H1 (cell line): ENCODE results near the gene PLVAP. TPM values are rescaled to one million over a fixed set of nuclear protein-coding genes. Genes with fewer than 3 reads are reported as not detected.
A peak's percentile ranks its signal among the peaks of the same experiment; 100 is the strongest.

Experiments
- CTCF ChIA-PET: fragments of 300-600 bp; sonication (Branson Sonifier 250); formaldehyde crosslinking; loops from one replicate; lab custom pipeline; 2021; ENCODE audit not compliant: partially characterized antibody; lab: Charles Lee
- POLR2A ChIA-PET: fragments of 300-600 bp; sonication (Branson Sonifier 250); formaldehyde crosslinking; loops from one replicate; lab custom pipeline; 2021; ENCODE audit warnings: inconsistent platforms; ENCODE audit not compliant: partially characterized antibody; lab: Charles Lee
- DNase-seq, 2 experiments: peaks; one replicate each; pipeline versions ENCODE4 v3.0.0 to v3.0.0-alpha.2; 2010 to 2022; ENCODE audit warnings: low spot score in 2 of 2, low read depth in 1 of 2, mixed read lengths in 1 of 2
- FAIRE-seq: peaks from 2 replicates; lab custom pipeline; 2011; peaks lifted over from hg19 to GRCh38; lab: Jason Lieb, UNC
- H2AFZ ChIP-seq: 2 replicates; pipeline ENCODE4 v1.8.1; 2012; ENCODE audit warnings: low read length, inconsistent platforms
- H2AK5ac ChIP-seq: 2 replicates; pipeline ENCODE4 v1.6.1; 2013; ENCODE audit warnings: low read depth, low read length
- H2BK120ac ChIP-seq: replicated peaks from 2 replicates; pipeline ENCODE3; 2013; ENCODE audit warnings: low read depth, low read length, inconsistent platforms
- H2BK12ac ChIP-seq: 2 replicates; pipeline ENCODE4 v1.6.1; 2013; ENCODE audit warnings: low read depth, low read length
- H2BK15ac ChIP-seq: 2 replicates; pipeline ENCODE4 v1.6.1; 2013; ENCODE audit warnings: low read length
- H2BK20ac ChIP-seq: 2 replicates; pipeline ENCODE4 v1.6.1; 2013; ENCODE audit warnings: low read length
- H2BK5ac ChIP-seq: 2 replicates; pipeline ENCODE4 v1.6.1; 2013; ENCODE audit warnings: low read depth, low read length
- H3K14ac ChIP-seq: 2 replicates; pipeline ENCODE4 v1.6.1; 2013; ENCODE audit warnings: inconsistent platforms; ENCODE audit not compliant: insufficient read length
- H3K18ac ChIP-seq: 2 replicates; pipeline ENCODE4 v1.6.1; 2013; ENCODE audit warnings: low read length; ENCODE audit errors: extremely low read depth
- H3K23ac ChIP-seq: 2 replicates; pipeline ENCODE4 v1.6.1; 2013; ENCODE audit warnings: inconsistent platforms; ENCODE audit not compliant: insufficient read length
- H3K23me2 ChIP-seq: 2 replicates; pipeline ENCODE4 v1.6.1; 2013; ENCODE audit warnings: low read depth, low read length
- H3K27ac ChIP-seq: 2 replicates; pipeline ENCODE4 v1.6.1; 2011; ENCODE audit warnings: low read depth, low read length, inconsistent platforms
- H3K27me3 ChIP-seq, 4 experiments: replicated peaks in 1 of 4; 1 replicate in 1 of 4; 2 replicates in 3 of 4; pipeline versions ENCODE4 v1.6.1 to v1.8.1; 2011 to 2013; ENCODE audit warnings: low read length in 3 of 4, mild to moderate bottlenecking in 3 of 4, inconsistent platforms in 2 of 4, mixed read lengths in 2 of 4, moderate library complexity in 1 of 4; ENCODE audit not compliant: control insufficient read depth in 3 of 4, insufficient read depth in 3 of 4; ENCODE audit errors: extremely low read depth in 1 of 4
- H3K36me3 ChIP-seq, 4 experiments: 2 replicates each; pipeline versions ENCODE4 v1.6.1 to v1.8.1; 2011 to 2013; ENCODE audit warnings: mild to moderate bottlenecking in 4 of 4, low read length in 3 of 4, moderate library complexity in 2 of 4, control low read depth in 1 of 4, inconsistent platforms in 1 of 4; ENCODE audit not compliant: insufficient read depth in 4 of 4, control insufficient read depth in 2 of 4
- H3K4ac ChIP-seq: replicated peaks from 2 replicates; pipeline ENCODE3; 2013; ENCODE audit warnings: low read length, low read depth, mixed read lengths, inconsistent platforms; ENCODE audit not compliant: insufficient read length
- H3K4me1 ChIP-seq, 4 experiments: replicated peaks in 1 of 4; 1 replicate in 1 of 4; 2 replicates in 3 of 4; pipeline versions ENCODE4 v1.6.1 to v1.8.1; 2011 to 2013; ENCODE audit warnings: low read length in 3 of 4, inconsistent platforms in 2 of 4, mixed read lengths in 1 of 4; ENCODE audit not compliant: insufficient read depth in 4 of 4, control insufficient read depth in 3 of 4
- H3K4me2 ChIP-seq, 2 experiments: 2 replicates each; pipeline versions ENCODE4 v1.6.1 to v1.8.1; 2011 to 2013; ENCODE audit warnings: low read depth in 2 of 2, low read length in 2 of 2, control low read depth in 1 of 2, inconsistent platforms in 1 of 2, mild to moderate bottlenecking in 1 of 2; ENCODE audit not compliant: insufficient read depth in 1 of 2
- H3K4me3 ChIP-seq, 4 experiments: fragments of 200-600, 300-600 bp in 1 of 4; sonication (generic), shearing (Covaris generic), sonication (Bioruptor Twin) in 1 of 4; 2 replicates each; pipeline versions ENCODE4 v1.5.1 to v1.8.1; 2011 to 2016; ENCODE audit warnings: low read length in 4 of 4, low read depth in 3 of 4, control low read depth in 2 of 4, inconsistent platforms in 2 of 4, mild to moderate bottlenecking in 2 of 4, mixed read lengths in 1 of 4, moderate library complexity in 1 of 4; ENCODE audit not compliant: insufficient read depth in 2 of 4; ENCODE audit errors: extremely low read depth in 1 of 4
- H3K56ac ChIP-seq: replicated peaks from 2 replicates; pipeline ENCODE3; 2013; ENCODE audit warnings: low read depth, mild to moderate bottlenecking, mixed read lengths, low read length, inconsistent platforms; ENCODE audit not compliant: insufficient read length
- H3K79me1 ChIP-seq: 2 replicates; pipeline ENCODE4 v1.6.1; 2013; ENCODE audit warnings: low read depth, low read length, control low read depth
- H3K79me2 ChIP-seq, 2 experiments: 2 replicates each; pipeline versions ENCODE4 v1.6.1 to v1.8.1; 2012 to 2013; ENCODE audit warnings: low read length in 2 of 2, mild to moderate bottlenecking in 2 of 2, inconsistent platforms in 1 of 2; ENCODE audit not compliant: insufficient read depth in 2 of 2, control insufficient read depth in 1 of 2
- H3K9ac ChIP-seq, 4 experiments: replicated peaks in 1 of 4; 1 replicate in 1 of 4; 2 replicates in 3 of 4; pipeline versions ENCODE4 v1.6.1 to v1.8.1; 2011 to 2013; ENCODE audit warnings: low read depth in 3 of 4, low read length in 3 of 4, control low read depth in 2 of 4, mild to moderate bottlenecking in 2 of 4, moderate library complexity in 2 of 4, inconsistent platforms in 1 of 4; ENCODE audit errors: extremely low read depth in 1 of 4
- H3K9me3 ChIP-seq, 2 experiments: 2 replicates each; pipeline versions ENCODE4 v1.6.1 to v1.8.1; 2012 to 2013; ENCODE audit warnings: mild to moderate bottlenecking in 2 of 2, moderate library complexity in 2 of 2, control low read depth in 1 of 2, inconsistent platforms in 1 of 2, low read depth in 1 of 2, low read length in 1 of 2, mixed read lengths in 1 of 2; ENCODE audit not compliant: insufficient read depth in 2 of 2
- H4K20me1 ChIP-seq, 2 experiments: replicated peaks in 1 of 2; 2 replicates each; pipeline versions ENCODE3 to v1.8.1; 2011 to 2013; ENCODE audit warnings: inconsistent platforms in 2 of 2, low read length in 2 of 2, mild to moderate bottlenecking in 1 of 2; ENCODE audit not compliant: insufficient read depth in 2 of 2, control insufficient read depth in 1 of 2
- H4K5ac ChIP-seq: 2 replicates; pipeline ENCODE4 v1.6.1; 2013; ENCODE audit warnings: low read length, low read depth, mixed read lengths, inconsistent platforms; ENCODE audit not compliant: insufficient read length
- H4K8ac ChIP-seq: 2 replicates; pipeline ENCODE4 v1.8.0; 2013; ENCODE audit warnings: mild to moderate bottlenecking, moderate library complexity, low read length, inconsistent platforms; ENCODE audit not compliant: insufficient read depth; ENCODE audit errors: extremely low read depth
- H4K91ac ChIP-seq: replicated peaks from 2 replicates; pipeline ENCODE3; 2013; ENCODE audit warnings: low read length, mixed read lengths, inconsistent platforms; ENCODE audit not compliant: insufficient read length
- CHD1 ChIP-seq: IDR thresholded peaks from 2 replicates; pipeline ENCODE4 v1.6.1; 2012; ENCODE audit warnings: low read depth, low read length, improper control_type of control experiment
- CTBP2 ChIP-seq: IDR thresholded peaks from 2 replicates; pipeline ENCODE4 v1.7.0; 2011; ENCODE audit warnings: borderline replicate concordance, mild to moderate bottlenecking, moderate library complexity, mixed read lengths, low read length; ENCODE audit not compliant: insufficient read depth, insufficient read length
- EGR1 ChIP-seq: IDR thresholded peaks from 2 replicates; pipeline ENCODE4 v1.6.1; 2011; ENCODE audit warnings: low read depth, low read length, borderline replicate concordance
- FOSL1 ChIP-seq: IDR thresholded peaks from 2 replicates; pipeline ENCODE4 v1.6.1; 2011; ENCODE audit warnings: mild to moderate bottlenecking, low read depth, low read length, moderate library complexity; ENCODE audit not compliant: insufficient read depth
- GTF2F1 ChIP-seq: IDR thresholded peaks from 2 replicates; pipeline ENCODE4 v1.6.1; 2012; ENCODE audit warnings: low read depth, low read length, improper control_type of control experiment, borderline replicate concordance
- JUN ChIP-seq: IDR thresholded peaks from 2 replicates; pipeline ENCODE4 v1.6.1; 2011; ENCODE audit warnings: low read depth, mild to moderate bottlenecking, improper control_type of control experiment, low read length
- JUND ChIP-seq: IDR thresholded peaks from 2 replicates; pipeline ENCODE4 v1.6.1; 2011; ENCODE audit warnings: mild to moderate bottlenecking, improper control_type of control experiment, low read length
- KDM5A ChIP-seq: fragments of 200-600 bp; IDR thresholded peaks from 2 replicates; pipeline ENCODE4 v1.7.1; 2012; ENCODE audit warnings: mild to moderate bottlenecking, low read length, inconsistent platforms, mixed read lengths
- NRF1 ChIP-seq: IDR thresholded peaks from 2 replicates; pipeline ENCODE4 v1.6.1; 2011; ENCODE audit warnings: mild to moderate bottlenecking, low read depth, low read length, improper control_type of control experiment
- SIRT6 ChIP-seq: IDR thresholded peaks from one replicate; pipeline ENCODE4 v1.7.1; 2012; ENCODE audit warnings: low read length, inconsistent platforms
- TAF1 ChIP-seq: IDR thresholded peaks from 2 replicates; pipeline ENCODE4 v1.6.1; 2011; ENCODE audit warnings: mild to moderate bottlenecking, low read depth, low read length
- TCF12 ChIP-seq: IDR thresholded peaks from 2 replicates; pipeline ENCODE4 v1.6.1; 2011; ENCODE audit warnings: low read depth, mild to moderate bottlenecking, low read length
- WGBS, 2 experiments: shearing (Covaris generic) in 1 of 2; methylation state at CpG; one replicate each; pipeline versions ENCODE4 v1.1.6 to v1.1.7; 2013 to 2015; ENCODE audit warnings: low lambda C conversion rate in 2 of 2, mixed read lengths in 2 of 2, inconsistent platforms in 1 of 2, low coverage in 1 of 2, missing lambda C conversion rate in 1 of 2; ENCODE audit not compliant: insufficient replicate concordance in 2 of 2, insufficient coverage in 1 of 2, insufficient read length in 1 of 2; ENCODE audit errors: extremely low coverage in 1 of 2, missing lambda C conversion rate in 1 of 2; 5-methylcytosine and 5-hydroxymethylcytosine counted together
- polyA plus RNA-seq, 7 experiments: library from polyadenylated mRNA; depleted of rRNA in 3 of 7; stranded (reverse) in 5 of 7; unstranded in 2 of 7; fragments of >200 nt in 5 of 7; fragments of 200-250 nt in 2 of 7; gene quantifications; 1 replicate in 5 of 7; 2 replicates in 1 of 7; 4 replicates in 1 of 7; pipeline versions ENCODE4 v1.2.1 to v1.2.3, GENCODE V29; 2011 to 2013; ENCODE audit warnings: missing spikeins in 2 of 7, mixed read lengths in 2 of 7
- total RNA-seq: library from RNA; stranded (reverse); fragmentation: NEBNext Ultra II Directional; extraction: Animal tissue kit (Norgen Biotek cat#: 25700); gene quantifications from 2 replicates; pipeline ENCODE4 v1.2.1, GENCODE V29; 2021
- TF ChIP-seq, protein P1 (sequence below): IDR thresholded peaks from 2 replicates; pipeline ENCODE4 v1.6.1; 2011; ENCODE audit warnings: low read depth, mild to moderate bottlenecking, low read length; ENCODE audit not compliant: insufficient read depth

Gene PLVAP
- total and polyA plus RNA-seq, 2 of the 8 experiments (the other 6 are each of a cell fraction or from before 2014, with no cell fraction given) = 0.32 TPM; not detected in 1

GRCh38 chr19:17335575-17335974 lies 41.6 kb downstream of the PLVAP start:
- no peak overlapping the region for H2BK20ac ChIP-seq

More at GRCh38 chr19:17335575-17335974, 41.6 kb downstream of the PLVAP start:
- H4K8ac ChIP-seq = no peak overlapping the region
- no peak overlapping the region for H4K91ac ChIP-seq
- POLR2A ChIA-PET = interaction anchor here (0.7 to 17.1 kb wide), 9 partner anchors 10 to 120 kb away, joined by 3 to 329 read pairs (median 5); partner anchors contain the start of genes ABHD8, DDA1, MRPL34 and OCEL1
- no peak for DNase-seq
- no peak overlapping the region for H2BK5ac ChIP-seq
- TF ChIP-seq CTBP2 (no peak), KDM5A (no peak), EGR1 (no peak), JUND (no peak), CHD1 (no peak), TAF1 (no peak), JUN (no peak), FOSL1 (no peak), SIRT6 (no peak), NRF1 (no peak), GTF2F1 (no peak), TCF12 (no peak)
- TF ChIP-seq, protein P1, sequence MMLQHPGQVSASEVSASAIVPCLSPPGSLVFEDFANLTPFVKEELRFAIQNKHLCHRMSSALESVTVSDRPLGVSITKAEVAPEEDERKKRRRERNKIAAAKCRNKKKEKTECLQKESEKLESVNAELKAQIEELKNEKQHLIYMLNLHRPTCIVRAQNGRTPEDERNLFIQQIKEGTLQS = no peak
- TF ChIP-seq, all 59 proteins: peak for 0
- H3K79me1 ChIP-seq = peaks cover 3% of the 10 kb centered on the region
- no peaks in the 10 kb centered on the region for H3K9me3 ChIP-seq
- CTCF ChIA-PET = interaction anchor here (0.5 to 3.0 kb wide), 8 partner anchors 10 to 55 kb away, joined by 3 to 9 read pairs (median 5); partner anchors contain the start of genes DDA1 and MRPL34
- H3K56ac ChIP-seq = no peak overlapping the region
- no peak overlapping the region for H2AK5ac ChIP-seq
- H3K36me3 ChIP-seq = no peaks in the 10 kb centered on the region
- no peak for FAIRE-seq
- H3K4me1 ChIP-seq = peaks cover 0 to 31% (median 23%) of the 10 kb centered on the region in 4 experiments; a peak in 5 of 7 replicates
- H2BK120ac ChIP-seq = no peak overlapping the region
- no peak overlapping the region for H2AFZ ChIP-seq
- no peaks in the 10 kb centered on the region for H3K27me3 ChIP-seq
- H3K14ac ChIP-seq = no peak overlapping the region
- WGBS, 2 experiments = 82% methylated on average over 10 of the region's 10 CpGs; no CpG with 5 or more reads in 1 of the 2 experiments
- no peak overlapping the region for H2BK12ac ChIP-seq
- H4K20me1 ChIP-seq = peaks cover 0 to 7% of the 10 kb centered on the region in 2 experiments
- H3K23ac ChIP-seq = no peak overlapping the region
- H2BK15ac ChIP-seq = 0 out of 2 replicates have a peak overlapping the region, but pooled peaks have one; percentile 61
- no peak overlapping the region for H3K4ac ChIP-seq
- no peak overlapping the region for H3K4me3 ChIP-seq
- H4K5ac ChIP-seq = no peak overlapping the region
- no peak overlapping the region for H3K27ac ChIP-seq
- peaks cover 21% of the 10 kb centered on the region for H3K23me2 ChIP-seq
- H3K79me2 ChIP-seq = no peaks in the 10 kb centered on the region
- peak overlapping the region in 1 of 2 experiments; percentile 71; a peak in 1 of 4 replicates for H3K4me2 ChIP-seq
- H3K18ac ChIP-seq = no peak overlapping the region
- no peak overlapping the region for H3K9ac ChIP-seq
